Smooth muscle cell (in vitro differentiated cells): ENCODE results near the gene RNU7-1. TPM values are rescaled to one million over a fixed set of nuclear protein-coding genes. Genes with fewer than 3 reads are reported as not detected.

ENCODE experiments used
- DNase-seq: peaks from one replicate; lab custom pipeline; 2025; ENCODE audit not compliant: unreplicated experiment; lab: John Stamatoyannopoulos, UW
- H2AFZ ChIP-seq: fragments of 200-600 bp; sonication (generic); 2 replicates; pipeline ENCODE4 v1.6.0; 2016; ENCODE audit warnings: antibody characterized with exemption, low read depth, mild to moderate bottlenecking
- H3F3A ChIP-seq: fragments of 200-600 bp; sonication (generic); 2 replicates; pipeline ENCODE4 v1.6.0; 2017; ENCODE audit warnings: antibody characterized with exemption, low read depth
- H3K27ac ChIP-seq: fragments of 200-600 bp; sonication (generic); 2 replicates; pipeline ENCODE4 v1.5.1; 2016; ENCODE audit warnings: low read depth, mild to moderate bottlenecking
- H3K27me3 ChIP-seq: fragments of 200-600 bp; sonication (generic); 2 replicates; pipeline ENCODE4 v1.6.1; 2016; ENCODE audit warnings: low read depth, mild to moderate bottlenecking
- H3K36me3 ChIP-seq: fragments of 200-600 bp; sonication (generic); 2 replicates; pipeline ENCODE4 v1.5.1; 2016; ENCODE audit warnings: low read depth
- H3K4me1 ChIP-seq: fragments of 200-600 bp; sonication (generic); 2 replicates; pipeline ENCODE4 v1.5.1; 2016; ENCODE audit warnings: low read depth
- H3K4me2 ChIP-seq: fragments of 200-600 bp; sonication (generic); 2 replicates; pipeline ENCODE4 v1.6.0; 2016; ENCODE audit warnings: mild to moderate bottlenecking
- H3K4me3 ChIP-seq: fragments of 200-600 bp; sonication (generic); 2 replicates; pipeline ENCODE4 v1.5.1; 2016; ENCODE audit warnings: mild to moderate bottlenecking
- H3K79me2 ChIP-seq: fragments of 200-600 bp; sonication (generic); 2 replicates; pipeline ENCODE4 v1.6.0; 2016; ENCODE audit warnings: low read depth, mild to moderate bottlenecking
- H3K9ac ChIP-seq: fragments of 200-600 bp; sonication (generic); 2 replicates; pipeline ENCODE4 v1.6.0; 2016; ENCODE audit warnings: low read depth
- H3K9me3 ChIP-seq: fragments of 200-600 bp; sonication (generic); replicated peaks from 2 replicates; pipeline ENCODE4 v1.5.1; 2016; ENCODE audit warnings: low read depth
- H4K20me1 ChIP-seq: fragments of 200-600 bp; sonication (generic); 2 replicates; pipeline ENCODE4 v1.6.0; 2016; ENCODE audit warnings: low read depth
- WGBS: methylation state at CpG from one replicate; pipeline ENCODE4 v1.1.7; 2016; ENCODE audit warnings: low lambda C conversion rate; 5-methylcytosine and 5-hydroxymethylcytosine counted together
- polyA plus RNA-seq: library from polyadenylated mRNA; unstranded; fragments of >200 nt; fragmentation: Nextera tagmentation; extraction: Ambion mirVana; gene quantifications from 2 replicates; pipeline ENCODE4 v1.2.1, GENCODE V29; 2016
- total RNA-seq: library from RNA; depleted of rRNA; stranded (reverse); fragments of >200 nt; gene quantifications from 2 replicates; pipeline ENCODE4 v1.2.3, GENCODE V29; 2014
- TF ChIP-seq, protein P1 (sequence below): fragments of 200-600 bp; sonication (generic); IDR thresholded peaks from 2 replicates; pipeline ENCODE4 v1.5.1; 2017; ENCODE audit warnings: borderline replicate concordance, mild to moderate bottlenecking, antibody characterized with exemption; ENCODE audit not compliant: insufficient read depth, poor library complexity, severe bottlenecking

Gene RNU7-1
- total and polyA plus RNA-seq, 2 experiments from 2014 or later, result not detected

DNA sequence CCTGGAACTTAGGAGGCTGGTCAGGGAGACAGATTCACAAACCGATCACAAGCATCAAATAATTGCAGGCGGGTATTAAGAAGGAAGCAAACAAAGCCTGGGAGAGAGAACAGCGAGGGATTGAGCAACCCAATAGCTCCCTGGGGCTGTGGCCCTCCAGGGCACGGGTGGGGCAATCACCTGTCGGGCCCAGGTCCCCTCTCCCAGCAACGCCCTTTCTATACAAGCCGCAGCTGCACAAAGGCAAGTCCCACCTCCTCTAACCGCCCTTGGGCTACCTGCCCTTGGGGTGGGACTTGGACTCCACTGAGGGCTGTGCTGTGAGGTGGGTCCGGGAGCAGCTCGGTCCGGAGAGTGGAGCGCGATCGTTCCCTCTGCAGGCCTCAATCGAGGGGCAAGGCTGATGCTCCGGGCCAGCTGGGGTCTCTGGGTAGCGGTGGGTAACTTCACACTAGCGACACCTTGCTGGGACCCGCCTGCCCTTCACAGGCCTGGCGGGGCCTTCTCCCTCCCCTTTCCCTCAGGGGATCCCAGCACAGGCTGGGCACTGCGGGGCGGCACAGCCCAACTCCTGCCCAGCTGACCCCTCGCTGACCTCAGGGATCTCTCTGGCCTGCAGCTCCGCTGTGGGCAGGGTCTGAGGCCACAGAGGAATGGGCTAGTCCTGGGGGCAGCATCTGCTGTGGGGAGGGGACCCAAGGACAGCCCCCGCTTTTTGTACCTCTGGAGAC, 18.8 kb downstream of the RNU7-1 start:
- no peaks in the 10 kb centered on the region for H3K36me3 ChIP-seq
- peaks cover 39% of the 10 kb centered on the region for H3F3A ChIP-seq
- H3K79me2 ChIP-seq, result no peaks in the 10 kb centered on the region
- H3K4me3 ChIP-seq, result peak overlapping the region; percentile 56
- peaks cover 5% of the 10 kb centered on the region for H4K20me1 ChIP-seq
- H3K4me2 ChIP-seq, result peak overlapping the region; percentile 75
- no peaks in the 10 kb centered on the region for H3K9me3 ChIP-seq
- peak overlapping the region; percentile 96 for H3K27ac ChIP-seq
- H3K4me1 ChIP-seq, result peaks cover 19% of the 10 kb centered on the region
- WGBS, result 49% methylated on average over 25 of the region's 25 CpGs
- peak overlapping the region; percentile 29 for H3K9ac ChIP-seq
- H3K27me3 ChIP-seq, result no peaks in the 10 kb centered on the region
- TF ChIP-seq, protein P1, sequence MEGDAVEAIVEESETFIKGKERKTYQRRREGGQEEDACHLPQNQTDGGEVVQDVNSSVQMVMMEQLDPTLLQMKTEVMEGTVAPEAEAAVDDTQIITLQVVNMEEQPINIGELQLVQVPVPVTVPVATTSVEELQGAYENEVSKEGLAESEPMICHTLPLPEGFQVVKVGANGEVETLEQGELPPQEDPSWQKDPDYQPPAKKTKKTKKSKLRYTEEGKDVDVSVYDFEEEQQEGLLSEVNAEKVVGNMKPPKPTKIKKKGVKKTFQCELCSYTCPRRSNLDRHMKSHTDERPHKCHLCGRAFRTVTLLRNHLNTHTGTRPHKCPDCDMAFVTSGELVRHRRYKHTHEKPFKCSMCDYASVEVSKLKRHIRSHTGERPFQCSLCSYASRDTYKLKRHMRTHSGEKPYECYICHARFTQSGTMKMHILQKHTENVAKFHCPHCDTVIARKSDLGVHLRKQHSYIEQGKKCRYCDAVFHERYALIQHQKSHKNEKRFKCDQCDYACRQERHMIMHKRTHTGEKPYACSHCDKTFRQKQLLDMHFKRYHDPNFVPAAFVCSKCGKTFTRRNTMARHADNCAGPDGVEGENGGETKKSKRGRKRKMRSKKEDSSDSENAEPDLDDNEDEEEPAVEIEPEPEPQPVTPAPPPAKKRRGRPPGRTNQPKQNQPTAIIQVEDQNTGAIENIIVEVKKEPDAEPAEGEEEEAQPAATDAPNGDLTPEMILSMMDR, result no peak
- DNase-seq, result no peak
- H2AFZ ChIP-seq, result no peak overlapping the region

DNA sequence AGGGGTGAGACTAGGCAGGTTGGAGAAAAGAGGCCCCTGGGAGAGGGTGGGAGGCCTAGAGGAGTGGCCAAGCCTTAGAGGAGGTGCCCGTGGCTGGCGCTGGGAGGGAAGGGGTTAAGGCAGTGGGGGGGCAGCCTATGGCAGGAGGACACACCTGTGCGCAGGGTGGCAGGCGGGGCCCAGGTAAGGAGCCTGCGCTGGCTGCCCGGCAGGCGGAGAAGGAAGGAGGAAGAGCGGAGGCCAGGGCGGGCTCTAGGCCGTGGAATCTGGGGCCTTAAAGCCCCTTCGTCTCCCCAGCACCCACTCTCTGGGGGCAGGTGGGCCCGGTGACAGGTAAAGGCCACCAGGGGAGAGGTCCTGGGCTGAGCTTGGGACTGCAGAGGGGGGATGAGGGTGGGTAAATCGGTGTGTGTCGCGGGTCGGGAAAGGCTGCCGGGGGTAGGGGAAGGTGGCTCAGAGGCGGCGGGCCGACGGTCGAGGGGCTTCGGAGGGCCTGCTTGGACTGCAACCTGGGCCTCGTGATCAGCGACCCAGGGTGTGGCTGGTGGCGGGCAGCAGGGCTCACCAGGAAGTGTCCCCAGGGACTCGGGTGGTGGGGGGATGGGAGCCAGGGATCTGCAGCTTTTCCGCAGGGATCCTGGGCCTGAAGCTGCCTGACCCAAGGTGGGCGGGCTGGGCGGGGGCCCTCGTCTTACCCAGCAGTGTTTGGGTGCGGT, 19.6 kb downstream of the RNU7-1 start:
- H3K9ac ChIP-seq, result peak overlapping the region; percentile 76
- H3K9me3 ChIP-seq, result no peaks in the 10 kb centered on the region
- peak overlapping the region; percentile 56 for H3K4me3 ChIP-seq
- H3K4me1 ChIP-seq, result peaks cover 19% of the 10 kb centered on the region
- H3K27ac ChIP-seq, result peak overlapping the region; percentile 96
- no peaks in the 10 kb centered on the region for H3K79me2 ChIP-seq
- peak overlapping the region; percentile 75 for H3K4me2 ChIP-seq
- peaks cover 41% of the 10 kb centered on the region for H3F3A ChIP-seq
- WGBS, result 41% methylated on average over 6 of the region's 32 CpGs
- TF ChIP-seq, protein P1, result no peak
- H2AFZ ChIP-seq, result no peak overlapping the region
- peaks cover 5% of the 10 kb centered on the region for H4K20me1 ChIP-seq
- DNase-seq, result no peak
- H3K27me3 ChIP-seq, result no peaks in the 10 kb centered on the region
- no peaks in the 10 kb centered on the region for H3K36me3 ChIP-seq

DNA sequence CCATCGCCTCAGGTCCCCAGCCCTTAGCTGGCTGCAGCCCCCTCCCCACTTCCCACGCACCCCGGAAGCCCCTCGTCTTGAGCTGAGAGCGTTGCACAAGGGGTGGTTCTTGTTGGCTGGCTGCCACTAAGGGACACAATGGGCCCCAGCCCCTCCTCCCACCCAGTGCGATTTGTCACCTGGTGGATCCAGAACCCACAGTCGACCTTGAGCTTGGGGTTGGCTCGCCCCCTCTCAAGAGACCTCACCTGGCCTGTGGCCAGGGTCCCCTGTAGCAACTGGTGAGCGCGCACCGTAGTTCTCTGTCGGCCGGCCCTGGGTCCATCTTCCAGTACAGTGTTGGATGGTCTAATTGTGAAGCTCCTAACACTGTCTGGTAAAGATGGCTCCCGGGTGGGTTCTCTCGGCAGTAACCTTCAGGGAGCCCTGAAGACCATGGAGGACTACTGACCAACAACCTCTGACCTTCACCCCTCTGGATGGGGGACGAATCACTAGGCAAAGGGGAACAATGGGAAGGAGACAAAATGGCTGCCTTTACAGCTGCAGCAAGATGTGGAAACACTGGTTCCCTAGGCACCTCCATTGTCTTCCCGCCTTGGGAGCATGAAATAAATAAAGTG, 20.3 kb downstream of the RNU7-1 start:
- DNase-seq, result no peak
- Histone ChIP-seq H3K27me3 (no peaks in the 10 kb centered on the region), H3K4me1 (peaks cover 21% of the 10 kb centered on the region), H3K36me3 (no peaks in the 10 kb centered on the region), H2AFZ (no peak overlapping the region), H3K79me2 (peaks cover 4% of the 10 kb centered on the region), H3F3A (peaks cover 41% of the 10 kb centered on the region), H3K4me3 (peak overlapping the region; percentile 56), H3K9ac (peak overlapping the region; percentile 48), H3K9me3 (no peaks in the 10 kb centered on the region), H4K20me1 (peaks cover 5% of the 10 kb centered on the region), H3K27ac (peak overlapping the region; percentile 96), H3K4me2 (peak overlapping the region; percentile 75)
- 73% methylated on average over 15 of the region's 17 CpGs for WGBS
- TF ChIP-seq, protein P1, result no peak
